ENCODE results near the gene NME7.

The NME7 gene

DNA sequence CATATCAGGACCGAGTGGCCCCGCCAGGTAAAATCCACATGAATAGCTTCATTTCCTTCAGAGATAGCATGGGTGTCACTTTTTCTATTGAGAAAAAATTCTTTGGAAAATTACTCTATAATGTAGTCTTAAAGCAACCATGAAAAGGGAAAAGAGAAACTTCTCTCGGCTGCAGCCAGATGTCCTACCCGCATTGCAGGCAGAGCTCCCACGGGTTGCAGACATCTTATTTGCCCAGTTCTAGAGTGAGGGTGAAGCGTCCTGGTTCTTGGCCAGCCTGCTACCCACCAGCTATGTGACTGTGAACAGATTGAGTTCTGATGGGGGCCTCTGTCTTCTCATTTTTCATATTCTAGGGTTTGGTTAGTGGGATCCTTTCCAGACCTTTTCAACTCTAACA lies 256.1 kb downstream of the NME7 start:
- peak overlapping the region; percentile 75 for H3K27ac ChIP-seq

DNA sequence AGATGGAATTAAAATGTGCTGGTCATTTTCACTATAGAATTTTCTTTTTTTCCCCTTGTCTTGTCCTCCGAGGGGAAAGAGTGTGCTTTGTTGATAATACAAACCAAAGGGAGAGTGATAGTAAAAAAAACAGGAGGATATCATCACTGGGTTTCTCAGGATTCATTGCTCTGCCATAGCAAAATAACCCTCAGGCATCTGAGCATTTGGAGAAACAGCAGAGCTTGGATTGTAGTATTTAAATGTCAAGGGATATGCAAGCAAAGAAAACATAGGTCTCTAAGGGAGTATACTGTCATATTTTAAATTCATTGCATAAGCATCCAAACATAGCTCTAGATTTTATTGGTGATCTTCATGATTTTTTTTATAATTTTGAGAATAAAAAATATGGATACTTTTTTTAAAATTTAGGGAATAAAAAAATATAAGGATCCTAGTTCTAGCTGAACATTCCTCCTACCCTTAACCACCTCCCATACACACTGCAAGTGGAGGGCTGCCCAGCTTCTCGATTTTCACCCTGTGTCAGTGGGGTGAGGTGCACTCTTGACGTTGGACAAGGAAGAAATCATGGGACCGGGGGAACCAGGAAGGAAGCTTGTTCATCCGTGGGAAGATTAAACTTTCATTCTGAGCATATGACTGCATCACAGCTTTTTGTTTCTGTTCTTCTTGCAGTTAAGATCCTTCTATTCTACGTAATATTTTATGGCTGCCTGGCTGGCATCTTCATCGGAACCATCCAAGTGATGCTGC lies 256.7 kb downstream of the NME7 start:
- peak overlapping the region; percentile 75 for H3K27ac ChIP-seq
- no peak for DNase-seq (ENCODE audit: low read depth, low spot score)

More for the DNA sequence above, 256.1 kb downstream of the NME7 start:
- DNase-seq (ENCODE audit: low read depth, low spot score) = no peak

DNA sequence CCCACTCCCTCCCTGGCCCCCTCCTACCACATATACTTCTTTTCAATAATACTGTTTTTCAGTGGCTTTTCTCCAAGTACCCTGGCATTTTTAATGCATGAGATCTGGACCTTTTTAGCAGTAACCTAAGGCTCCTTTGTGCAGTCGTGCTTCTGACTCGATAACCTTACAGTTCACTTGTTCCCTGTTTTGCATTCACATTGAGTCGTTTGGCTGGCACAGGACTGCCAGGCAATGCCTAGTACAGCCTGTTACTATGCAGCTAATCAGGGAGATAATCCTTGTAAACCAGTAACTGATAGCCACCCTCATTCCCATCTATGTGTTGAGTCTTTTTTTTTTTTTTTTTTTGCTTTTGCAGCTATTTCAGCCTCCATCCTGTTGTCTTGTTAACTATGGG lies 257.4 kb downstream of the NME7 start:
- peak overlapping the region; percentile 75 for H3K27ac ChIP-seq
- DNase-seq (ENCODE audit: low read depth, low spot score) = no peak

DNA sequence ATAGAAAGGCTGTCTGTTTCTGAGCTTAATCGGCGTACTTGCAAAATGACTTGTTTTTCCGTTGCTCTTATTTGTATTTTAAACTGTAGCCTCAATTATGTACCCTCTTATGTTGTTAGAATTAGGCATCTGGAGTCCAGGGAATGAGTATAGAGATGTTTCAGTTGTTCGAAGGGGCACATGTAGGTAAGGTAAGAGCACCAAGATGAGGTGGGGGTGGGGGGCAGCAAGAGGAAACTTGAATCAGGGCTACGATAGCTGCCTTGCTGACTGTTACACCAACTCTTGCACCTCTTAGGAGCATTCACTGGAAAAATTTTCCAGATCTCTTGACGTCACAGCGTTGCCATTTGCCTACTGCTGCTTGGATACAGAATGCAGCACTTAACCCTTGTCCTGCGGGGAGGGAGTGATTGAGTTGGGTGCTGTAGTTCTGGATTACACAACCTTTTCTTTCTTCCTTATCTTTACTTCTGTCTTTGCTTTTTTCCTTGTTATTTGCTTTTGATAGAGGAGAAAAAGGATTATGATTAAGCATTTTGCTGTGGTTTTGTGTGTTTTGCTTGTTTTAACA lies 257.9 kb downstream of the NME7 start:
- H3K27ac ChIP-seq = peak overlapping the region; percentile 75
- DNase-seq (ENCODE audit: low read depth, low spot score) = no peak

DNA sequence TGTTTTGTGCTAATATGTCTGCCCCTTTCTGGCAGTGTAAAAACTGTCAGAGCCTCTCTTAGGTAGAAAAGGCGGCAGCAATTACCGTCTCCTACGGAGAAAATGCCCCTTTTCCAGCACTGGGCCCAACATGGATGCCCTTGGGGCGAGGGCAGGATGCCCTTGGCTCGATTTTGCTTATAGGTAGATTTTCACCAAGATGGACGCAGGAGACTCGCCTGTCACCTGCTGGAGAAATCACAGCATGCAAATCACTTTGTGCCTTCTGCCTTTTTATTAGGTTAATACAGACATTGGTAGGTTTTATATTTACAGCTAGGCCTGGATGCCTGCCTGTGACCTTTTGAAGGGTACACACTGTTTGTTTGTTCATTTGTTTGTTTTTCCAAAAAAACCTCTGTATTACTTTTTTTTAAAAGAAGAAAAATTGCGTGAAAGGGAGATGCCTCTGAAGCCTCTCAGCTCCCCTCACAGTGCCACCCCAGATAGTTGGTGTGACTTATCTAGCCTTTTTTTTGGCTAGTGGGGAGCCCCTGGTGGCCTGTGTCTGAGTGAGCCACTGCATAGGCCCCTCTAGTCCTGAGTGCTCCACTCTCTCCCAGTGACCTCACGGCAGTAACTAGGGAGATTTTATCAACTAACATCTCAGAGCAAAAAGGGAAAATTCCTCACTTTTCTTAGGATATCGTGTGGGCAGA lies 258.6 kb downstream of the NME7 start:
- peak overlapping the region; percentile 75 for H3K27ac ChIP-seq
- DNase-seq (ENCODE audit: low read depth, low spot score) = no peak

DNA sequence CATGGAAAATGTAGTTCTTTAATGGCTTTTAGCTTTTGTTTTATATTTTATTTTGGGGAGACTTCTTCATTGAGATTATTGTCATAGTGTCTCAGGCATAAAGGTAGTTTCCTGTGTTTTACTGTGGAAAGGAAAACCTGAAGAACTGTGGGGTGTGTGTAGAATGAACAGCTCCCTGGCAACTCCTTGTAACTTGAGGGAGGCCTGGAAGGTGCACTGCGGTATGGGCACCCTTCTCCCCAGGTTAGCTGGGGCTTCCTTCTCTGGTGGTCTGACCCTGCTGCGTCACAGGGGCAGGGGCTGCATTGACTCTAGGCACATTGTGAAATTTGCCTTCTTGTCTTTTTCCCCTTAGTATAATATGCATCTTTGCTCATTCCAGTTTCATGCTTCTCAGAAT lies 259.4 kb downstream of the NME7 start:
- no peak for DNase-seq (ENCODE audit: low read depth, low spot score)
- peak overlapping the region; percentile 75 for H3K27ac ChIP-seq

DNA sequence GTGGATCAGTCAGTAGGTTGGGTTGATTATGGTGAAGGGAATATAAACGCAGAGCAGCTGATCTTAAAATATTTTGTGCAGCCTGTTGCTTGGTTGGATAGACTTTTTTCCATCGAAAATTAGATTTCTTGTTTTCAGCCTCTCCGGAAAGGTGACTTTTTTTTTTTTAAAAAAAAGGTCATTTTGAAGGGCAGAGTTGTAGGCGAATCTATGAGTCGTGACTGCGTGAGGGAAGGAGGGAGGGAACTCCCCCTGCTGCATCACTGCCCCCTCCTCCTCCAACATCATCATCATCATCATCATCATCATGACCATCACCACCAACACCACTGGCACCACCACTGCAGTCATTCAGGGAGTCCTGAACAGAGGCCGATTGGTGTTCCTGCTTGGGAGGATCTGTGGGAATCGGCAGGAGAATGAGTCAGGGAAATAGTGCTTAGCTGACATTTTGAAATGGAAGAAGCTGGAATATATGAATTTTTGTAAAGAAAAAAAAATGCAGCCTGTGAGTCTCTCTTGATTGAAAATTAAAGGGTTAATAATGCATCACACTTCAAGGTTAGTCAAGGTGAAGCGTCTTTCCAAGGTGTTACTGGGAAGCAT lies 259.9 kb downstream of the NME7 start:
- DNase-seq (ENCODE audit: low read depth, low spot score) = no peak
- peak overlapping the region; percentile 75 for H3K27ac ChIP-seq

DNA sequence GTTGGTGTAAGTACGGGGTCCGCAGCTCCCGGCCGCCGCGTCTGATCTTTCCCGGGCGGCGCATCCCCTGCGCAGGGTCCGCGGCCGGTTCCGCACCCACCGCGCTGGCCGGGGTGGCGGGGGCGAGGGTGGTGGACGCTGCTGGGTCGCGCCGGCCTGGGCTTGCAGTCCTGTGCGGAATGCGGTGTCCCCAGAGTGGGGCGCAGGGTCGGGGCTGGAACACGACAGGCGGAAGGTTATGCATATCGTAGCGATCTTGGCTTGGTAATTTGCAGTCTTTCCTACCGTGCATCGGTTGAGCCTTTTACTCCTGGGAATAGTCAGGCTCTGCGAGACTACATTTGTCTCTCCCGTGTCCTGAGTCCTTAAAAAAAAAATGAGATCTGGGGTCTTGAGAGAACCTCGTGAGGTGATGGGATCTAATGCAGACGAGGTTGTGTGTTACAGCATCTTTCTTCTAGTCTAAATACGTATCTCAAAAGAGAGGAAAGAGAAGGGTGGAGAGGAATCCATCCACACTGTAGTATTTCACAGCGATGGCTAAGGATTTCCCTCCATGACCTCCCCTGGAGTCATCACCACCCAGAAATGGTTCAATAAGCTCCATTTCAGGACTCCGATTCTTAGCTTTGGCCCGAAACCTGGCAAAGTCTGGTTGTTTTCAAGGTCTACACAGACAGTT lies 260.5 kb downstream of the NME7 start:
- no peak for DNase-seq (ENCODE audit: low read depth, low spot score)

DNA sequence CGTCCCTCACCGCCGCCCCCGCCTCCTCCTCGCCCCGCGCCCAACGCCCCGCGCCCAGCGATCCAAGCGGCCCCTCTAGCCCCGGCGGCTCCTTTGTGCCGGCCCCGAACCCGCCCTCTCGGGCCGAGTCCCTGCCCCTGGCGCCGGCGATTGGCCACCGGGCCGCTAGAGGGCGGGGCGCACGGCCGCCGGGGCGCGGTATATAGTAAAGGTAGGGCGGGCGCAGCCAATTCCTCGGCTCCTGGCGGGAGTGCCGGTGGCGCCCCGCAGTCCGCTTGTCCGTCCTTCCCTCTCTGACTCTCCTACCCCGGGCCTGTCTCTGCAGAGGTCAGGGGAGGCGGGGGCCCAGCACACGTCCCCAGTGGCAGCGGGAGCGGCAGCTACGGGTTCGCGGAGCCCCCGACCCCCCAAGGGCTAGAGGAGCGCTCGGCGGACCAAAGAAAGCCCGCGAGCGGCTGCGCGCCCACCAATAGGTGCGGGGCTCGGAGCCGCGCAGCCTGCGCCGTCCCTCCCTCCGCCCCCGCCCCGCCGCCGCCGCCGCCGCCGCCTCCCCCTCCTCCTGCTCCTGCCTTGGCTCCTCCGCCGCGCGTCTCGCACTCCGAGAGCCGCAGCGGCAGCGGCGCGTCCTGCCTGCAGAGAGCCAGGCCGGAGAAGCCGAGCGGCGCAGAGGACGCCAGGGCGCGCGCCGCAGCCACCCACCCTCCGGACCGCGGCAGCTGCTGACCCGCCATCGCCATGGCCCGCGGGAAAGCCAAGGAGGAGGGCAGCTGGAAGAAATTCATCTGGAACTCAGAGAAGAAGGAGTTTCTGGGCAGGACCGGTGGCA lies 261.3 kb downstream of the NME7 start, which contains the start of gene ATP1B1:
Gene ATP1B1, plus strand, starts transcription at position 596 of the 826 bp plus-strand sequence. Its CDS starts 140 bp downstream, at position 736.
- peak within 1 kb of the TSS; percentile 75 for H3K27ac ChIP-seq
- no peak for DNase-seq (ENCODE audit: low read depth, low spot score)

More for the DNA sequence above, 260.5 kb downstream of the NME7 start:
- H3K27ac ChIP-seq = peak overlapping the region; percentile 75

DNA sequence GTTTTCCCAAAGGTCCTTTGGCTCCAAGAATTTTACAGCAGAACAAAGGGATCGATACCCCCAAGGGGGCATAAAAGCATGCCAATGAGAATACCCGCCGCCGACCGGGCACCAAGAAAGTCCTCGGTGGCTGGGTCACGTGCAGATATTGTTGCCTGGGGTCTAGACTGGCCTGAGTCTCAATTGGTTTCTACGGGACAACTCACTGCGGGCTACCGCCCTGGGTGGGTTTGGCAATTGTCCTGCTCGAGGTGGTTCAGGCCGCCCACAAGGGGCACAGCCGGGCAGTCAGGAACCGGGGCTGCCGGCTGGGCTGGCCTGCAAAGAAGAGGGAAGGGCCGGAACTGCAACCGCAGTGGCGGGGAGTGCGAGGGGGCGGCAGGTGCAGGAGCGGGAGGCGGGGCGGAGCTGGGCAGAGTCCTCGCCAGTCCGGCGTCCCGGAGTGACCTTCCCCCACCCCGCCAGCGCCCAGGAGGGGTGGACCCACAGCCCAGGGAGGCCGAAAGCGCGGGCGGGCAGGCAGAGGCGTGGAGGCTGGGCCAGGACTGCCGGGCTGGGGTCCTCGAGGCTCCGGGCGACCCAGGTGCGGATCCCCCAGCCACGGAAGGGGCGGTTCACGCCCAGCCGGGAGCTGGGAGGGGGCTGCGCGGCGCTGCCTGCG lies 262.0 kb downstream of the NME7 start:
- DNase-seq (ENCODE audit: low read depth, low spot score) = no peak
- H3K27ac ChIP-seq = peak overlapping the region; percentile 75

DNA sequence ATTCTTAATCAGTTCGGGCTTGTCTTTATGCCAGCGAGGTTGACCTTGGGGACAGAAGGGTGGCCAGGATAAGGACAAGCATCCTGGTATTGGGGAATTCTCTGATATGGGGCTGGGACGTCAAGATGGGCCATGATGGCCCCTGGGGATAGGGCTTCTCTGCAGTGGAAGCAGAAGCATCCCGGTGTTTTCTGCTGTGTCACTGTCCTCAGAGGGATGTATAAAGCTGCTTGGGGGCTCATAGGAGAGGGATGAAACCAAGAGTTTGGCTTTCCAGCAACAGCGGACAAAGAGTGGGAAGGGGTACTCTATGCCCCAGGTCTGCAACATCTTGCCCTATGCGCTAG lies 262.5 kb downstream of the NME7 start:
- H3K27ac ChIP-seq = no peak overlapping the region

DNA sequence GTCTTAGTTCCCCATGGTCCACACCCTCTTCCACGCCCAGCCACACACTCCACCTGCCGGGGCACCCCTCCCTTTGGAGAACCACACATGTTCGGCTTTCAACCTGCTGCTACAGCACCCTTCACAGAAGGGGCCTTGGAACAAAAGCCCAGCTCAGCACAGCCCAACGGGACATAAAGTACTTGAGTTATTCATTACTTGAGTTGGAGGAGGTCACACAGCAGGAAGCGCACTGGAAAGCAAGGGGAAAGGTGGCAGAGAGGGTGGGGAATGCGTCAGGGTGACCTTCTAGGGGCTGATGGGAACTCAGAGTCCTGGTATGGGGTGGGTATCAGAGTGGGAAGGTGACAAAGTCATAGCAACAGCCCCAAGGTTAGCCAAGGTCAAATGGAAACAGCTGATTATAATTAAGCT lies 264.1 kb downstream of the NME7 start:
- no peak for DNase-seq (ENCODE audit: low read depth, low spot score)

More for the DNA sequence above, 262.5 kb downstream of the NME7 start:
- DNase-seq (ENCODE audit: low read depth, low spot score) = no peak

DNA sequence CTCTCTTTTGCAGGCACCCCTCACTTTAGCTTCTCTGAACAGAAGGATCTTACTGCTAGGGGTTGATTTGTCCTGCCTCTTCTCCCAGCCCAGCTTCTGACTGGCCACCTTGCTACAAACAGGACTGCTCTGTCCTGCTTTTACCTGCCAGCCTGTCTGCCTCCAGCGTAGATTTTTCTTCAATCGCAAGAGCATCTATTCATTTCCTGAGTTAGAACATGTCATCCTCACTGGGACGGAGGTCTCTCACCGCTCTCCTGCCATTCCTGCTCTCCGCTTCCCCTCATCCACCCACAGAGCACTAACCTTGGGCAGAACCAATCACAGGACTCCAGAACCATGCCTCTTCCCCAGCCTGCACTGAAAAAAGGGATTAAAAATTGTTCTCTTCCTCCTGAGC lies 264.6 kb downstream of the NME7 start:
- no peak overlapping the region for H3K27ac ChIP-seq
- DNase-seq (ENCODE audit: low read depth, low spot score) = no peak

More for the DNA sequence above, 264.1 kb downstream of the NME7 start:
- no peak overlapping the region for H3K27ac ChIP-seq

DNA sequence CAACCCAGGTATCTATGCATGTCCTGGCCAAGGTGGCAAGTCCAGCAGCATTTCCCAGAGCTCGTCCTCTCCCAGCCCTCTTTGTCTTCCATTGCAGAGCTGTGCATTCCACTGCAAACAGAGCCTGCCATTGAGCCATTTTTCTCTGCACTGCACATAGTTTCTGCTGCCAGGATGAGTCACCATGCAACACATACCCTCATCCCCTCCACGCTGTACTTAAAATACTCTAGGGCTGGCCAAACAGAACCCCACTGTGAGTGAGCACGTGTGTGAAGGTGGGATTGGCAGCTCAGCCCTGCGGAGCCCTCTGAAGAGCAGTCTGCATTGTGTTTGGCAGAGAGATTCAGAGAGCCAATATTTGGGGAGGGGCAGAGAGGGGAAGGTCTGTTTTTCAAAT lies 265.0 kb downstream of the NME7 start:
- H3K27ac ChIP-seq = no peak overlapping the region
- no peak for DNase-seq (ENCODE audit: low read depth, low spot score)

DNA sequence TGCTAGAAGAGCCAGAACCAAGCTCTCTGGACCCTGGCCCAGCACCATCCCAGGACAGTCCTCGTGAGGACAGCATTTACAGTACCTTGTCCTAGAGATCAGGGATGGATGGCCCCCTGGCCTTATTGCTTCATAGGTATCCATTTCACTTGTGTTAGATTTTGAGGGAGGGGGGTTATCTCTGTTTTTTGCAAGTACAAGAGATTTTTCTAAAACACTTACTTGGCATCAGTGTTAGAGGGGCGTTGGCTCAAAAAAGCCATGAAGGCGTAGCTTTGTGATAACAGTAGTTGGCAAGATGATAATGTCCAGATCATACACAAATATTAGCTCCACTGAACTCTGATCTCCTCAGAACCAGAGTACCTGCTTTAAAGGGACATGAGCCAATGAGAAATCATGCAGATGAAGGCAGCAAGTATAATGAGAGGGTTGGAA lies 266.9 kb downstream of the NME7 start:
- DNase-seq (ENCODE audit: low read depth, low spot score) = no peak
- H3K27ac ChIP-seq = no peak overlapping the region

DNA sequence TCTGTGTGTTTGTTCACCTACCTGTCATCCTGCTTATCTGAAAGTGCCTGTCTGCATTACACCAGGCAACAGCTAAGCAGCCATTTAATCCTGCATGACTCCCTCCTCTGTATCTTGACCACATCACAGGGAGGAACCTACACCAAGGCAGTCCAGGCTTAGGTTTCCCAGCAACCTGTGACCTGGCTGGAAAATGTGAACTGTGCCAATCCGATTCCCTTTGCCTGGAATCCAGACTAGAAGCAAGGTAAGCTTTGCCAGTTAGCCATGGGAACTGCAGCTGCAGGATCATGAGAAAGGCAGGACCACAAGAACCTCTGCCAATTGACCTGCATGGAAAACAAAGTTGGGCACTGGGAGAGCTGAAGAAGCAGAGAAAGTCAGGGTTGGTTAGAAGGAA lies 267.4 kb downstream of the NME7 start:
- DNase-seq (ENCODE audit: low read depth, low spot score) = no peak
- H3K27ac ChIP-seq = no peak overlapping the region

DNA sequence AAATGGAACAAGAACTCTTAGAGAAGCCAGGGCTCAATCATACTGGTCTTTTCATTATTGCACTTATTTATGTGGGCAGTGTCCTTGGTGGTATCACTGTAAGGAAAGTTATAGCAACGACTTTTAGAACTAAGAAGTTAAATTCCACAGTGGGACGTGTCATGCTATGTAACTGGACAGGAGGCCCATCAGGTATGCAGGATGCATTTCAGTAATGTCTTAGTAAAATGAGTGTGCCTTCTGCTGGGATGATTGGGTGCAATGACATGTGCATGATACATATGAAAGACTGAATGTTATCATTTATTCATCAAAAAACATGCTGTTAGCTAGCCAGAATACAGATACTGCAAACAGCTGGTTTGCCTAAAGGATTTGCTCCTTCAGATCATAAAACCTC lies 268.0 kb downstream of the NME7 start:
- DNase-seq (ENCODE audit: low read depth, low spot score) = no peak
- H3K27ac ChIP-seq = no peak overlapping the region

DNA sequence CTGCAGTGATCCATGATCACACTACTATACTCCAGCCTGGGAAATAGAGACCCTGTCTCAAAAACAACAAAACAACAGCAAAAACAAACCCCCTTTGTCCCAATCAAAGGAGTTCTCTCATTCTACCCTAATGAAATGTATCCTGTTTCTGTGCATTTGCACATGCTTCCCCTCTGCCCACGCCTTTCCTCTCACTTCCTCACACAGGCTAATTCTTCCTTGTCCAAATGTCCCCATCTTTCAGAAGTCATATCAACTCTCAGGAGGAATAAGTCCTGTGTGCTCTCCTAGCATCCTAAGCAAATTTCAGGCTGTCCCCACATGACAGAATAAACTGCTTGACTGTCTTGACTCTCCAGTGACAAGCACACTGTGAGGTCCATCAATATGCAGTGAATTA lies 269.2 kb downstream of the NME7 start:
- no peak overlapping the region for H3K27ac ChIP-seq
- no peak for DNase-seq (ENCODE audit: low read depth, low spot score)

Data from epithelial cell of prostate (primary cell).